ENCODE data around the gene PGAP2.
A peak's percentile ranks its signal among the peaks of the same experiment; 100 is the strongest.
"Not testable (repeated sequence)": the region's sequence is repeated elsewhere in the genome, so short reads cannot be mapped to it uniquely, and the experiment has no call there.

The PGAP2 gene

DNA sequence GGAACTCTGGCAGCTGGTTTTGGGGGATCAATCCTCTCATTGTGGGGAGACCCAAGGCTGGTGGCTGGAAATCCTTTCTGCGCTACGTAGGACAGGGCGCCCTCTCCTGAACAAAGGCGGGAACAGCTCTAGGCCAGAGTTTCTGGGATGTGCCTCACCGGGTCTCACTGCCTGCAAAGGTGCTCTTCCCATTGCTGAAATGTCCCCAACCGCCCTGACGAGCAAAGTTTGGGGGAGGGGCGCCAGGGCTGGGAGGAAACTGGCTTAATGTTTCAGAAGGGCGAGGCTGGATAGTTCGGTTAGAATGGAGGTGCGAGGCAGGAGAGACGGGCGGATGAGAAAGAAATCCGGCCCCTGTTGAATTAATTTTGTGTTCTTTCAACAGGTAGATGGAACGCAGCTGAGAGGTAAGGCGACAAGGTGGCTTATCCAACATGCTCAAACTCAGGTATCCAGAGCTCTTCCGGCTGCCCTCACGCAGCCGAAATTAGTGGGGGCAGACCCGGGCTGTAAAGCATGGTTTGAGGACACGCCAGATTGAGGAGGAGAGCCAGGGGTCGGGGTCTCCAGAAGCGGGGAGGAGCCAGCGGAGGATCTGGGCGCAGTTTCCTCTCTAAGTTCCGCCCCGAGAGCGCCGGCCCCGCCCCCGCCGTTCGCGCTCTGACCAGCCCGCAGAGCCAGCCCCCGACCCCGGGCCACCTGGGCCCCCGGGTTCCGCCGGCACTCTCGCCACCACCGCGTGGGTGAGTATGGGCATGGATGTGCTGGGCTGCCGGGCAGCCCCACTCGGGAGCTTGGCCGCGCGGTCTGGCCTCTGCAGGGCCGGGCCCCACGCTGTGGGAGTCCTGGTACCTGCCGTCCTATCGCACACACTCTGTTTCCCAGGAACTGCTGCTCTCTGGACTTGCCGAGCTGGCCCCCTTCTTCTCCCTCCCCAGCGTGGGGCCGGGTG lies at the start of gene PGAP2:
PGAP2 (plus strand) TSS at position 652 of the 952 bp plus-strand sequence. CDS start 2,700 bp downstream, outside the sequence.
- Histone ChIP-seq H3K9me3 (ENCODE audit: control insufficient read depth in 2 of 2, low read length in 2 of 2) (no peaks in the 10 kb centered on the region), H3K9ac (ENCODE audit: low read length in 2 of 2) (peak within 1 kb of the TSS; percentile 80 to 86), H3K4me1 (ENCODE audit: control insufficient read depth, insufficient read depth, low read length) (peaks cover 15% of the 10 kb centered on the region), H3K27ac (ENCODE audit: low read length) (no peak within 1 kb of the TSS), H3K4me3 (ENCODE audit: low read length in 2 of 2) (peak within 1 kb of the TSS; percentile 85 to 94), H3K27me3 (ENCODE audit: control insufficient read depth in 1 of 2, insufficient read depth in 2 of 2, low read length in 2 of 2) (no peaks in the 10 kb centered on the region), H3K36me3 (ENCODE audit: control insufficient read depth in 2 of 2, insufficient read depth in 2 of 2, low read length in 2 of 2) (no peaks in the 10 kb centered on the region)

DNA sequence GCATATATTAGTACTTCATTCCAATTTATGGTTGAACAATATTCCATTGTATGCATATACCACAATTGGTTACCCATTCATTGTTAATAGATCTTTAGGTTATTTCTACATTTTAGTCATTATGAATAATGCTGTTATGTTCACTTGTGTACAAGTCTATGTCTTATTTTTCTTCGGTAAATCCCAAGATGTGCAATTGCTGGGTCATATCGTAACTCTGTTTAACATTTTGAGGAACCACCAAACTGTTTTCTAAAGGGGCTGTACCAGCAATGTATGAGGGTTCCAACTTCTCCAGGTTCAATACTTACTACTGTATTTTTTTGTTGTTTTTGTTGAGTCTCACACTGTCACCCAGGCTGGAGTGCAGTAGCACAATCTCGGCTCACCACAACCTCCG lies 44.1 kb upstream of the PGAP2 start:
- Histone ChIP-seq H3K4me3 (ENCODE audit: low read length in 2 of 2) (no peak overlapping the region), H3K9me3 (ENCODE audit: control insufficient read depth in 2 of 2, low read length in 2 of 2) (no peaks in the 10 kb centered on the region), H3K9ac (ENCODE audit: low read length in 2 of 2) (no peak overlapping the region), H3K27me3 (ENCODE audit: control insufficient read depth in 1 of 2, insufficient read depth in 2 of 2, low read length in 2 of 2) (no peaks in the 10 kb centered on the region), H3K27ac (ENCODE audit: low read length) (no peak overlapping the region), H3K36me3 (ENCODE audit: control insufficient read depth in 2 of 2, insufficient read depth in 2 of 2, low read length in 2 of 2) (peaks cover 58 to 68% of the 10 kb centered on the region in 2 donors), H3K4me1 (ENCODE audit: control insufficient read depth, insufficient read depth, low read length) (no peaks in the 10 kb centered on the region)

DNA sequence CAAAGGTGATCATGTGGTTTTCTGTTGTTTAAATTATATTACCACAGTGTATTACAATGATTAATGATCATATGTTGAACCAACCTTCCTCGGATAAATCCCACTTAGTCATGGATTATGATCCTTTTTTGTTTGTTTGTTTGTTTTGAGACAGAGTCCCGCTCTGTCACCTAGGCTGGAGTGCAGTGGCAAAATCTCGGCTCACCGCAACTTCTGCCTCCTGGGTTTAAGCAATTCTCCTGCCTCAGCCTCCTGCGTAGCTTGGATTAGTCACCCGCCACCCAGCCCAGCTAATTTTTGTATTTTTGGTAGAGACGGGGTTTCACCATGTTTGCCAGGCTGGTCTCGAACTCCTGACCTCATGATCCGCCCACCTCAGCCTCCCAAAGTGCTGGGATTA lies 41.5 kb upstream of the PGAP2 start:
- H3K36me3 ChIP-seq (ENCODE audit: control insufficient read depth in 2 of 2, insufficient read depth in 2 of 2, low read length in 2 of 2), result peaks cover 56 to 66% of the 10 kb centered on the region in 2 donors
- H3K9ac ChIP-seq (ENCODE audit: low read length in 2 of 2), result not testable (repeated sequence)

DNA sequence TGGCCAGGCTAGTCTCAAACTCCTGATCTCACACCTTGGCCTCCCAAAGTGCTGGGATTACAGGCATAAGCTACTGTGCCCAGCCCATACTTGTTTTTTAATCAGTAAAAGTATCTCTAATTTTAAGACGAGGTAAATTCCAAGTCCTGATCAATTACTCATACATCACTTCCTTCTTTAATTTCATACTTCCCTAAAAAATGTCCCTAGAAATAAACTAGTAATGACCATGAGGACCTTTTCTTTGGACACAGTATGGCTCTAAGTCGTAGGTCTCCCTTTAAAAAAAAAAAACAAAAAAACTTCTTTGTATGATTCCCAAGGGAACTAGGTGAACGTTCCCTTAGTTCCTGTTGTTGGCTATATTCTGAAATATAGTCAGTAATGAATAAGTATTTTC lies 40.8 kb upstream of the PGAP2 start:
- Histone ChIP-seq H3K27ac (ENCODE audit: low read length) (no peak overlapping the region), H3K36me3 (ENCODE audit: control insufficient read depth in 2 of 2, insufficient read depth in 2 of 2, low read length in 2 of 2) (peaks cover 55 to 69% of the 10 kb centered on the region in 2 donors)

More for the DNA sequence above, 41.5 kb upstream of the PGAP2 start:
- H3K27me3 ChIP-seq (ENCODE audit: control insufficient read depth in 1 of 2, insufficient read depth in 2 of 2, low read length in 2 of 2); H3K4me1 ChIP-seq (ENCODE audit: control insufficient read depth, insufficient read depth, low read length); H3K9me3 ChIP-seq (ENCODE audit: control insufficient read depth in 2 of 2, low read length in 2 of 2); H3K4me3 ChIP-seq (ENCODE audit: low read length in 2 of 2); H3K27ac ChIP-seq (ENCODE audit: low read length): not testable (repeated sequence)

DNA sequence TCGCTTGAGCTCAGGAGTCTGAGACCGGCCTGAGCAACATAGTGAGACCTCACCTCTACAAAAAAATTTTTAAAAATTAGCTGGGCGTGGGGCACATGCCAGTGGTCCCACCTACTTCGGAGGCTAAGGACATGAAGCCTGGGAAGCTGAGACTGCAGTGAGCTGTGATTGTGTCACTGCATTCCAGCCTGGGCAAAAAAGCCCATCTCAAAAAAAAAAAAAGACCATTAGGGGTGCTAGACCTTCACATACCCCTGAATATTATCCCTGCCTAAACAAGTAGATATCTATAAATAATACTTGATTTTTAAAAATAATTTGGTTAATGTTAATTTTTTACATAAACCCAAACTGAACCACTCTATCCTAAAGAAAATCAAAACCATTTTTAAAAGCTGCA lies 35.2 kb upstream of the PGAP2 start:
- H3K36me3 ChIP-seq (ENCODE audit: control insufficient read depth in 2 of 2, insufficient read depth in 2 of 2, low read length in 2 of 2), result peaks cover 36 to 51% of the 10 kb centered on the region in 2 donors
- H3K4me3 ChIP-seq (ENCODE audit: low read length in 2 of 2), result no peak overlapping the region

More for the DNA sequence above, 40.8 kb upstream of the PGAP2 start:
- no peak overlapping the region for H3K4me3 ChIP-seq (ENCODE audit: low read length in 2 of 2)
- no peaks in the 10 kb centered on the region for H3K4me1 ChIP-seq (ENCODE audit: control insufficient read depth, insufficient read depth, low read length)
- H3K9me3 ChIP-seq (ENCODE audit: control insufficient read depth in 2 of 2, low read length in 2 of 2), result no peaks in the 10 kb centered on the region
- H3K9ac ChIP-seq (ENCODE audit: low read length in 2 of 2), result no peak overlapping the region
- no peaks in the 10 kb centered on the region for H3K27me3 ChIP-seq (ENCODE audit: control insufficient read depth in 1 of 2, insufficient read depth in 2 of 2, low read length in 2 of 2)

DNA sequence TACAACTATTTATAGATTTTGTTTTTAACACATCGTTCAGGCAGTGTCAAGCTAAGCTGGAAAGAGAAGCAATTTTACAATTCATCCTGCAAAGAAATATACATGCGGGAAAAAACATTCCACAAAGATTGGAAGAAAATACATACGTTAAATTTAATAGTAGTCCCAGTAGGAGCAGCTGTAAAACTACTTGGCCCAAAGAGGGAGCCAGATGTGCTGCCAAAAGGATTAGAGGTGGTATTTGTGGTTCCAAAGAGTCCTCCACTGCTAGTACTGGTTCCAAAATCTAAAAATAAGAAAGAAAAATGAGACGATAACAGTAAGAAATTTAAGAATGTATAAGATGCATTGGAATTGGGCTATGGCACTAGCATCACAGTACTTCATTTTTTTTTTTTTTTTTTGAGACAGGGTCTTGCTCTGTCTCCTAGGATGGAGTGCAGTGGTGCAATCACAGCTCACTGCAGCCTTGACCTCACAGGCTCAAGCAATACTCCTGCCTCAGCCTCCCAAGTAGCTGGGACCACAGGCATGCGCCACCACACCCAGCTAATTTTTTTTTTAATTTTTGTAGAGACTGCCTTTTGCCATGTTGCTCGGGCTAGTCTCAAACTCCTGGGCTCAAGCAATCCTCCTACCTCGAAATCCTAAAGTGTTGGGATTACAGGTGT lies 32.5 kb upstream of the PGAP2 start:
- no peak overlapping the region for H3K4me3 ChIP-seq (ENCODE audit: low read length in 2 of 2)

More for the DNA sequence above, 35.2 kb upstream of the PGAP2 start:
- no peaks in the 10 kb centered on the region for H3K4me1 ChIP-seq (ENCODE audit: control insufficient read depth, insufficient read depth, low read length)
- H3K9me3 ChIP-seq (ENCODE audit: control insufficient read depth in 2 of 2, low read length in 2 of 2), result no peaks in the 10 kb centered on the region
- no peaks in the 10 kb centered on the region for H3K27me3 ChIP-seq (ENCODE audit: control insufficient read depth in 1 of 2, insufficient read depth in 2 of 2, low read length in 2 of 2)
- no peak overlapping the region for H3K9ac ChIP-seq (ENCODE audit: low read length in 2 of 2)
- no peak overlapping the region for H3K27ac ChIP-seq (ENCODE audit: low read length)

DNA sequence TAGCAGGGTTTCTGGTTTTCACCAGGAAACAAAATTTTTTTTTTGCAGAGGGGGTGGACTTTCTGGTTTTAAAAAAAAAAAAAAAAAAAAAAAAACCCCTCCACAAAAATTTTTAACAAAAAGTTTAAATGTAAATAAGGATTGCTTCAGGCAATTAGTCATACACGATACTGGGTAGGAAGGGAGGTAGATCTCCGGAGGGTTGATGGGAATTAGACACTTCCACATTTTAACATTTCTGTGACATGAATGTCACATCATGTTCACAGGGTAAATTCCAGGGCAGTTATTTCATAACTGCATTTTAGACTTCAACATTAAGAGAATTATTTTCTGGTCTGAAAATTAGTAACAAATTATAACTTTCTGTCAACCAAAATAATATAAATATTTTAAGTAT lies 26.9 kb upstream of the PGAP2 start:
- H3K27me3 ChIP-seq (ENCODE audit: control insufficient read depth in 1 of 2, insufficient read depth in 2 of 2, low read length in 2 of 2), result no peaks in the 10 kb centered on the region
- no peak overlapping the region for H3K9ac ChIP-seq (ENCODE audit: low read length in 2 of 2)
- H3K27ac ChIP-seq (ENCODE audit: low read length), result no peak overlapping the region
- no peaks in the 10 kb centered on the region for H3K4me1 ChIP-seq (ENCODE audit: control insufficient read depth, insufficient read depth, low read length)
- peaks cover 12 to 17% of the 10 kb centered on the region in 2 donors for H3K36me3 ChIP-seq (ENCODE audit: control insufficient read depth in 2 of 2, insufficient read depth in 2 of 2, low read length in 2 of 2)
- no peaks in the 10 kb centered on the region for H3K9me3 ChIP-seq (ENCODE audit: control insufficient read depth in 2 of 2, low read length in 2 of 2)
- no peak overlapping the region for H3K4me3 ChIP-seq (ENCODE audit: low read length in 2 of 2)

More for the DNA sequence above, 32.5 kb upstream of the PGAP2 start:
- H3K4me1 ChIP-seq (ENCODE audit: control insufficient read depth, insufficient read depth, low read length), result no peaks in the 10 kb centered on the region
- H3K9ac ChIP-seq (ENCODE audit: low read length in 2 of 2), result no peak overlapping the region
- no peaks in the 10 kb centered on the region for H3K9me3 ChIP-seq (ENCODE audit: control insufficient read depth in 2 of 2, low read length in 2 of 2)
- no peaks in the 10 kb centered on the region for H3K27me3 ChIP-seq (ENCODE audit: control insufficient read depth in 1 of 2, insufficient read depth in 2 of 2, low read length in 2 of 2)
- no peak overlapping the region for H3K27ac ChIP-seq (ENCODE audit: low read length)
- H3K36me3 ChIP-seq (ENCODE audit: control insufficient read depth in 2 of 2, insufficient read depth in 2 of 2, low read length in 2 of 2), result peaks cover 32 to 51% of the 10 kb centered on the region in 2 donors

DNA sequence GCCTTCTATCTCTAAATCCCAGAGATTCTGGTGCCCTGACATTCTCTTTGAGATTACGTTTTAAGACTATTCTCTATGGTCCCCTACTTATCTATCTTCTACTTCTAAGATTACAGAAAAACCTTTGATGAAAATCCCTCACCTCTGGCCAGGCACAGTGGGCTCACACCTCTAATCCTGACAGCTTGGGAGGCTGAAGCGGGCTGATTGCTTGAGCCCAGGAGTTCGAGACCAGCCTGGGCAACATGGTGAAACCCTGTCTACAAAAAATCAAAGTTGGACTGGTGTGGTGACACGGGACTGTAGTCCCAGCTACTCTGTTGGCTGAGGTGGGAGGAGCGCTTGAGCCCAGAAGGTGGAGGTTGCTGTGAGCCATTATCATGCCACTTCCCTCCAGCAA lies 25.4 kb upstream of the PGAP2 start:
- no peaks in the 10 kb centered on the region for H3K27me3 ChIP-seq (ENCODE audit: control insufficient read depth in 1 of 2, insufficient read depth in 2 of 2, low read length in 2 of 2)
- no peaks in the 10 kb centered on the region for H3K9me3 ChIP-seq (ENCODE audit: control insufficient read depth in 2 of 2, low read length in 2 of 2)
- H3K4me3 ChIP-seq (ENCODE audit: low read length in 2 of 2), result no peak overlapping the region
- H3K27ac ChIP-seq (ENCODE audit: low read length), result no peak overlapping the region
- H3K4me1 ChIP-seq (ENCODE audit: control insufficient read depth, insufficient read depth, low read length), result peaks cover 3% of the 10 kb centered on the region
- H3K9ac ChIP-seq (ENCODE audit: low read length in 2 of 2), result no peak overlapping the region
- H3K36me3 ChIP-seq (ENCODE audit: control insufficient read depth in 2 of 2, insufficient read depth in 2 of 2, low read length in 2 of 2), result peaks cover 10 to 14% of the 10 kb centered on the region in 2 donors

DNA sequence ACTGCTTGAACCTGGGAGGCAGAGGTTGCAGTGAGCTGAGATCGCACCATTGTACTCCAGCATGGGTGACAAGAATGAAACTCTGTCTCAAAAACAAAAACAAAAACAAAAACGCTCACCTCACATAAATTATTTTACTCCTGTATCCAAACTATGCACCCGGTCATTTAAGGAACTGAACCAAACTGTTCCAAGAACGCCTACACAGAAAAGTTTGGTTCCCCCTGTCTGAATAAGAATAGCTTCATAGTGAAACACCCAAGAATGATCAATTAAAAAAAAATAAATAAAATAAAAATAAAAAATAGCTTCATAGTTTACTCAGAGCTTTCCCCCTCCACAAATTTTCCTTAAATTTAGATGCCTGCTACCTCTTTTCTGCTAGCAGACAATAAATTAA lies 24.7 kb upstream of the PGAP2 start:
- no peak overlapping the region for H3K27ac ChIP-seq (ENCODE audit: low read length)
- no peak overlapping the region for H3K4me3 ChIP-seq (ENCODE audit: low read length in 2 of 2)
- peaks cover 4 to 7% of the 10 kb centered on the region in 2 donors for H3K36me3 ChIP-seq (ENCODE audit: control insufficient read depth in 2 of 2, insufficient read depth in 2 of 2, low read length in 2 of 2)
- H3K9me3 ChIP-seq (ENCODE audit: control insufficient read depth in 2 of 2, low read length in 2 of 2), result no peaks in the 10 kb centered on the region
- H3K9ac ChIP-seq (ENCODE audit: low read length in 2 of 2), result no peak overlapping the region
- no peaks in the 10 kb centered on the region for H3K27me3 ChIP-seq (ENCODE audit: control insufficient read depth in 1 of 2, insufficient read depth in 2 of 2, low read length in 2 of 2)
- peaks cover 3% of the 10 kb centered on the region for H3K4me1 ChIP-seq (ENCODE audit: control insufficient read depth, insufficient read depth, low read length)

DNA sequence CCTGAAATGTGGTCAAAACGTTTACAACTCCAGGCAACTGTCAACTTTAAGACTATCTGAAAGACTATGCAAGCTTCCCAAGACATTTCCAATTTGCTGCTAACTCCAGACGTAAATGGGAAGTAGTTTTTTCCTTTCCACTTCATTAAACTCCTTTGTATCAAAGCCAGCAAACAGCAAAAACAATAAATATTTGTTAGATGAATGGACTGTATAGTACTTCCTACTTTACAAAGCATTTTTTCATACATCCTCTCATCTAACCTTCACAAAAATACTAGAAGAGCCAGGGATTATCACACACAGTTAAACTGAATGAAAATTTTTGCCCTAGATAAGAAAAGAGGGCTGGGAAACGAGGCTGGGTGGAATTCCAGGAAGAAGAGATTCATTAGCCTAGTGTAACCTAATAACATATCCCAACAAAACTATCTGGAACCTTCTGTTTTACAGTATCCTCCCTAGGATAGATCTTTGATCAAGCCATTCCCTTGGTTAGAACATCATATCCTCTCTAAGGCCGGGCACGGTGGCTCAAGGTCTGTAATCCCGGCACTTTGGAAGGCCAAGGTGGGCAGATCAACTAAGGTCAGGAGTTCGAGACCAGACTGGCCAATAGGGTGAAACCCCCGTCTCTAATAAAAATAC lies 21.5 kb upstream of the PGAP2 start:
- no peaks in the 10 kb centered on the region for H3K27me3 ChIP-seq (ENCODE audit: control insufficient read depth in 1 of 2, insufficient read depth in 2 of 2, low read length in 2 of 2)
- H3K4me1 ChIP-seq (ENCODE audit: control insufficient read depth, insufficient read depth, low read length), result peaks cover 3% of the 10 kb centered on the region
- H3K27ac ChIP-seq (ENCODE audit: low read length), result no peak overlapping the region
- H3K4me3 ChIP-seq (ENCODE audit: low read length in 2 of 2), result no peak overlapping the region
- H3K9me3 ChIP-seq (ENCODE audit: control insufficient read depth in 2 of 2, low read length in 2 of 2), result no peaks in the 10 kb centered on the region
- H3K36me3 ChIP-seq (ENCODE audit: control insufficient read depth in 2 of 2, insufficient read depth in 2 of 2, low read length in 2 of 2), result peaks cover 0 to 3% of the 10 kb centered on the region in 2 donors
- H3K9ac ChIP-seq (ENCODE audit: low read length in 2 of 2), result no peak overlapping the region

Data from stomach smooth muscle (tissue), 2 donors.